B cell (primary cell): ENCODE data around the gene MAD1L1. TPM values are rescaled to one million over a fixed set of nuclear protein-coding genes. Genes with fewer than 3 reads are reported as not detected.

Experiments used
- ATAC-seq: fragments of 200-7000 bp; cut with Tn5 transposase; one replicate; pipeline ENCODE4 v1.10.0; 2021; ENCODE audit warnings: low read depth, mild to moderate bottlenecking, moderate number of reproducible peaks, moderate library complexity
- CTCF ChIA-PET: fragments of 350-600 bp; sonication (Branson Sonifier 250); formaldehyde crosslinking; loops from one replicate; lab custom pipeline; 2021; ENCODE audit warnings: antibody characterized with exemption, inconsistent platforms; lab: Charles Lee
- POLR2A ChIA-PET: fragments of 350-600 bp; sonication (Branson Sonifier 250); formaldehyde crosslinking; loops from one replicate; lab custom pipeline; 2021; ENCODE audit warnings: antibody characterized with exemption; lab: Charles Lee
- DNase-seq: peaks from one replicate; pipeline ENCODE4 v3.0.0; 2013
- H2AFZ ChIP-seq: 2 replicates; pipeline ENCODE4 v1.6.1; 2012; ENCODE audit warnings: mild to moderate bottlenecking, low read depth, low read length; ENCODE audit not compliant: insufficient read depth, poor library complexity, severe bottlenecking
- H3K27ac ChIP-seq, 2 donors: 1 replicate in 1 of 2; 2 replicates in 1 of 2; pipeline ENCODE4 v1.5.1; 2012 to 2013; ENCODE audit warnings: low read length in 2 of 2, mild to moderate bottlenecking in 2 of 2, moderate library complexity in 1 of 2
- H3K27me3 ChIP-seq, 4 experiments: fragments of 200-600 bp in 1 of 4; sonication (generic) in 1 of 4; replicated peaks in 1 of 4; 1 replicate in 2 of 4; 2 replicates in 2 of 4; pipeline versions ENCODE4 v1.6.1 to v1.7.0; 2013 to 2016; ENCODE audit warnings: low read length in 3 of 4, mild to moderate bottlenecking in 2 of 4, mixed read lengths in 1 of 4, moderate library complexity in 1 of 4; ENCODE audit not compliant: insufficient read depth in 4 of 4, control insufficient read depth in 3 of 4; ENCODE audit errors: control extremely low read depth in 1 of 4
- H3K36me3 ChIP-seq, 2 experiments: replicated peaks in 1 of 2; 1 replicate in 1 of 2; 2 replicates in 1 of 2; pipeline versions ENCODE4 v1.6.1 to v1.7.1; 2013; ENCODE audit warnings: low read length in 1 of 2; ENCODE audit not compliant: insufficient read depth in 2 of 2, control insufficient read depth in 1 of 2; ENCODE audit errors: control extremely low read depth in 1 of 2, extremely low read depth in 1 of 2
- H3K4me1 ChIP-seq, 2 donors: fragments of 200-600 bp in 1 of 2; sonication (generic) in 1 of 2; 1 replicate in 1 of 2; 2 replicates in 1 of 2; pipeline versions ENCODE4 v1.5.1 to v1.6.1; 2013 to 2017; ENCODE audit warnings: low read length in 2 of 2; ENCODE audit not compliant: control insufficient read depth in 2 of 2, insufficient read depth in 2 of 2
- H3K4me2 ChIP-seq: replicated peaks from 2 replicates; pipeline ENCODE3; 2012; ENCODE audit warnings: mild to moderate bottlenecking, low read depth, low read length; ENCODE audit not compliant: poor library complexity, severe bottlenecking
- H3K4me3 ChIP-seq, 5 experiments: fragments of 200-600 bp in 1 of 5; sonication (generic) in 1 of 5; 1 replicate in 3 of 5; 2 replicates in 2 of 5; pipeline versions ENCODE4 v1.5.1 to v1.7.0; 2011 to 2016; ENCODE audit warnings: low read length in 4 of 5, mild to moderate bottlenecking in 4 of 5, low read depth in 2 of 5, control low read depth in 1 of 5, moderate library complexity in 1 of 5; ENCODE audit not compliant: insufficient read depth in 1 of 5; ENCODE audit errors: control extremely low read depth in 1 of 5, extremely low read depth in 1 of 5
- H3K79me2 ChIP-seq: fragments of 200-600 bp; sonication (generic); one replicate; pipeline ENCODE4 v1.6.0; 2016; ENCODE audit warnings: low read length; ENCODE audit not compliant: control insufficient read depth, insufficient read depth
- H3K9ac ChIP-seq: fragments of 200-600 bp; sonication (generic); 2 replicates; pipeline ENCODE4 v1.6.1; 2017; ENCODE audit warnings: mild to moderate bottlenecking, low read length, moderate library complexity
- H3K9me3 ChIP-seq, 3 donors: one replicate each; pipeline versions ENCODE4 v1.6.1 to v1.7.1; 2013; ENCODE audit warnings: low read length in 2 of 3; ENCODE audit not compliant: control insufficient read depth in 2 of 3, insufficient read depth in 1 of 3; ENCODE audit errors: control extremely low read depth in 1 of 3
- H4K20me1 ChIP-seq: 2 replicates; pipeline ENCODE4 v1.6.0; 2012; ENCODE audit warnings: mild to moderate bottlenecking, low read length; ENCODE audit not compliant: insufficient read depth, control insufficient read depth, poor library complexity, severe bottlenecking
- H3K27ac Mint-ChIP-seq: one replicate; pipeline ENCODE4 v1.8.0; 2021; ENCODE audit warnings: mixed read lengths
- H3K27me3 Mint-ChIP-seq: one replicate; pipeline ENCODE4 v1.8.0; 2021; ENCODE audit warnings: mixed read lengths
- H3K4me1 Mint-ChIP-seq: one replicate; pipeline ENCODE4 v1.8.0; 2021; ENCODE audit warnings: mixed read lengths
- H3K4me3 Mint-ChIP-seq: one replicate; pipeline ENCODE4 v1.8.0; 2021; ENCODE audit warnings: mixed read lengths
- H3K9me3 Mint-ChIP-seq: one replicate; pipeline ENCODE4 v1.8.0; 2022; ENCODE audit warnings: mixed read lengths; ENCODE audit not compliant: insufficient read depth
- EZH2 ChIP-seq: IDR thresholded peaks from 2 replicates; pipeline ENCODE4 v1.6.1; 2012; ENCODE audit warnings: borderline replicate concordance, low read depth, mild to moderate bottlenecking, moderate library complexity, low read length; ENCODE audit not compliant: insufficient read depth, poor library complexity, severe bottlenecking
- WGBS: methylation state at CpG from one replicate; pipeline ENCODE4 v1.1.5; 2013; ENCODE audit warnings: missing lambda C conversion rate; ENCODE audit not compliant: insufficient coverage; 5-methylcytosine and 5-hydroxymethylcytosine counted together
- intact Hi-C: fragments of 100-400 bp; cut with micrococcal nuclease; formaldehyde crosslinking; loops from one replicate; pipeline ENCODE4 v1.10.0; 2022
- polyA plus RNA-seq: library from polyadenylated mRNA; depleted of rRNA; stranded (reverse); fragments of >200 nt; gene quantifications from 2 replicates; pipeline ENCODE4 v1.2.3, GENCODE V29; 2012
- total RNA-seq, 2 donors: library from RNA; stranded (reverse); fragments of 120-200 nt in 1 of 2; gene quantifications; 1 replicate in 1 of 2; 2 replicates in 1 of 2; pipeline versions ENCODE4 v1.2.3 to v1.2.4, GENCODE V29; 2013 to 2022
- TF ChIP-seq, protein P1 (sequence below): fragments of 200-600 bp; IDR thresholded peaks from one replicate; pipeline ENCODE4 v1.8.0; 2022; ENCODE audit warnings: antibody characterized with exemption, mild to moderate bottlenecking

Gene MAD1L1
- total and polyA plus RNA-seq, 2 donors (not counting 1 experiment from before 2014, with no cell fraction given) = 86.7 to 110 TPM

DNA sequence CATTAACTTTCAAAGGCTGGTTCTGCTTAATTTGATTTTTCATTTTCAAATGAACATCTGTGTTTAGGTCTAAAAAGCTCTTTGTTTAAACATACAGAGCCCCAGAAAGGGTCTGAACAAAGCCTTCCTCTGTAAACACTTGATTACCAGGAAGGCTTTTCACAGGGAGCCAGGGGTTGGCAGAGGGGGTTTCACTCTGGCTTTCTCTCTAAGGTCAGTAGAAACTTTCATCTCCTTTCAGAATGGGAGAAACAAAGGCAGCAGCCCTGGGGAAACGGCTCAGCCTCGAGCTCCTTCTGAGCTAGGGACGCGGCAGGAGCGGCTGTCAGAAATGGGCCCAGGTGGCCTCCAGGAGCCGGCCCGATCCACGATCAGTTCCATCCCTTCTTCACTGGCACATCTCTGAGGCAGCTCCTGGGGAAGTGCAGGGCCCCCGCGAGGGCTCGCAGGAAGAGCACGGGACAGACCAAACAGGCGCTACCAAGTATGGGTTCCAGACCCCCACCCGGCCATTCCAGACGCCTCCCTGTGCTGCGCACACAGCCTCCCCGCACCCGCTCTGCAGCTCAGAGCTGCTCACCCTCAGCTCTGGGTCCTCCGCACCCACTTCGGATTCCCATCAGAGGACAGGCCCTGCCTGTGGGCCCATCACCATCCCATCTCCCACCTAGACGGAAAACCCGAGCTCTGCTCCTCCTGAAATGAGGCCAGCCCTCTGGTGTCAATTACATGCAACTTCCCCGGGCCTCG is 124.1 kb downstream of the MAD1L1 start:
- H3K4me3 Mint-ChIP-seq = no peak overlapping the region
- no peak for ATAC-seq
- H3K27me3 Mint-ChIP-seq = no peaks in the 10 kb centered on the region
- no peak for DNase-seq
- peaks cover 5% of the 10 kb centered on the region for H4K20me1 ChIP-seq
- H3K27ac Mint-ChIP-seq = no peak overlapping the region
- intact Hi-C loops = loop anchor here (10.0 kb wide), 2 partner anchors 184 to 534 kb away; partner anchors contain the start of gene PSMG3
- TF ChIP-seq, protein P1, sequence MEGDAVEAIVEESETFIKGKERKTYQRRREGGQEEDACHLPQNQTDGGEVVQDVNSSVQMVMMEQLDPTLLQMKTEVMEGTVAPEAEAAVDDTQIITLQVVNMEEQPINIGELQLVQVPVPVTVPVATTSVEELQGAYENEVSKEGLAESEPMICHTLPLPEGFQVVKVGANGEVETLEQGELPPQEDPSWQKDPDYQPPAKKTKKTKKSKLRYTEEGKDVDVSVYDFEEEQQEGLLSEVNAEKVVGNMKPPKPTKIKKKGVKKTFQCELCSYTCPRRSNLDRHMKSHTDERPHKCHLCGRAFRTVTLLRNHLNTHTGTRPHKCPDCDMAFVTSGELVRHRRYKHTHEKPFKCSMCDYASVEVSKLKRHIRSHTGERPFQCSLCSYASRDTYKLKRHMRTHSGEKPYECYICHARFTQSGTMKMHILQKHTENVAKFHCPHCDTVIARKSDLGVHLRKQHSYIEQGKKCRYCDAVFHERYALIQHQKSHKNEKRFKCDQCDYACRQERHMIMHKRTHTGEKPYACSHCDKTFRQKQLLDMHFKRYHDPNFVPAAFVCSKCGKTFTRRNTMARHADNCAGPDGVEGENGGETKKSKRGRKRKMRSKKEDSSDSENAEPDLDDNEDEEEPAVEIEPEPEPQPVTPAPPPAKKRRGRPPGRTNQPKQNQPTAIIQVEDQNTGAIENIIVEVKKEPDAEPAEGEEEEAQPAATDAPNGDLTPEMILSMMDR = no peak
- no peak for TF ChIP-seq EZH2
- peaks cover 11% of the 10 kb centered on the region for H3K79me2 ChIP-seq
- H3K27ac ChIP-seq = no peak overlapping the region
- no peaks in the 10 kb centered on the region for H3K9me3 Mint-ChIP-seq
- WGBS = over 99% methylated on average over 22 of the region's 24 CpGs
- H3K4me2 ChIP-seq = no peak overlapping the region
- H2AFZ ChIP-seq = no peak overlapping the region
- H3K27me3 ChIP-seq = no peaks in the 10 kb centered on the region
- H3K36me3 ChIP-seq = peaks cover 0 to 2% of the 10 kb centered on the region in 2 experiments
- no peak overlapping the region for H3K9ac ChIP-seq
- POLR2A ChIA-PET = no interaction called here
- no peak overlapping the region for H3K4me3 ChIP-seq
- CTCF ChIA-PET = interaction anchor here (1.2 to 1.9 kb wide), 3 partner anchors 9 to 101 kb away, joined by 3 to 7 read pairs (median 4); no protein-coding TSS in a partner anchor
- peaks cover 50% of the 10 kb centered on the region for H3K4me1 Mint-ChIP-seq
- H3K9me3 ChIP-seq = no peaks in the 10 kb centered on the region
- H3K4me1 ChIP-seq = peaks cover 17 to 35% of the 10 kb centered on the region in 2 donors

DNA sequence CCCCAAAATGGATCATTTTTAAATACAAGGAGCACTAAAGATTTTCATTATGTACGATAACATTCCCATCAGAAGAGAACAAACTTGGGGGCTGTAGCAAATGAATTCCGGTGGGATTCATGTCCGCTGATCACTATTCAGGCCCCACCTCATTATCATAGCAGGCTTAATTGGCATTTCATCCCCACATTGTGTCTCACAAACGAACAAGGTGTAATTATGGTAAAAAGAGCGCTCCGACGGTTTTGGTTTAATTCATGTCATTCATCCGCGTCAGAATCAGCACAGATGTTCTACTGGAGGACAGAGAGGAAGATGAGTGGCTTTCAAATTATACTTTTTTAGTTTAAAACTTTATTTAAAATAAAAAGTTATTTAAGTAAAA is 124.7 kb downstream of the MAD1L1 start:
- H2AFZ ChIP-seq = no peak overlapping the region
- CTCF ChIA-PET = interaction anchor here (1.2 kb wide), 1 partner anchor 9 kb away, joined by 3 read pairs; no protein-coding TSS in a partner anchor
- H3K27me3 Mint-ChIP-seq = no peaks in the 10 kb centered on the region
- no peak overlapping the region for H3K4me3 Mint-ChIP-seq
- TF ChIP-seq, protein P1 = no peak
- no peak for TF ChIP-seq EZH2
- no peaks in the 10 kb centered on the region for H3K27me3 ChIP-seq
- peaks cover 18 to 36% of the 10 kb centered on the region in 2 donors for H3K4me1 ChIP-seq
- DNase-seq = no peak
- no peaks in the 10 kb centered on the region for H3K9me3 Mint-ChIP-seq
- H3K9ac ChIP-seq = no peak overlapping the region
- POLR2A ChIA-PET = no interaction called here
- no peak for ATAC-seq
- no peak overlapping the region for H3K4me3 ChIP-seq
- peaks cover 15% of the 10 kb centered on the region for H3K79me2 ChIP-seq
- H3K9me3 ChIP-seq = no peaks in the 10 kb centered on the region
- H3K27ac ChIP-seq = no peak overlapping the region
- H4K20me1 ChIP-seq = peaks cover 5% of the 10 kb centered on the region
- peaks cover 0 to 2% of the 10 kb centered on the region in 2 experiments for H3K36me3 ChIP-seq
- no peak overlapping the region for H3K27ac Mint-ChIP-seq
- peaks cover 48% of the 10 kb centered on the region for H3K4me1 Mint-ChIP-seq
- no peak overlapping the region for H3K4me2 ChIP-seq
- WGBS = no CpG with 5 or more reads among the region's 9 CpGs
- intact Hi-C loops = loop anchor here (10.0 kb wide), 2 partner anchors 183 to 533 kb away; partner anchors contain the start of gene PSMG3
